Measurements from ENCODE around the gene MYBPH. TPM values are rescaled to one million over a fixed set of nuclear protein-coding genes. Genes with fewer than 3 reads are reported as not detected.

MYBPH gene
- total and polyA plus RNA-seq, 10 of the 15 experiments (the other 5 are each of a cell fraction or from before 2014, with no cell fraction given), result 0.06 to 0.10 TPM; not detected in 8

GRCh38 chr1:203186446-203187303 lies 11.0 kb upstream of the MYBPH start, which contains the start of gene CHI3L1 (continued):
- no peak for TF ChIP-seq REST (IDR thresholded peaks at IDR 0.05; ENCODE audit: low read depth, low read length)
- no peak for TF ChIP-seq SREBF2 (IDR thresholded peaks at IDR 0.05; ENCODE audit: low read length)
- no peak for TF ChIP-seq ZBTB11 (CRISPR knock-in tag; IDR thresholded peaks at IDR 0.05)
- no peak for TF ChIP-seq IRF5 (IDR thresholded peaks at IDR 0.05; ENCODE audit: borderline replicate concordance)
- no peak for TF ChIP-seq POLR2A (IDR thresholded peaks at IDR 0.05; ENCODE audit: low read depth, low read length)
- TF ChIP-seq PAX8 (IDR thresholded peaks at IDR 0.05), result no peak
- TF ChIP-seq STAT3 (IDR thresholded peaks at IDR 0.05; ENCODE audit: low read depth, low read length), result no peak
- no peak for TF ChIP-seq TBL1XR1 (IDR thresholded peaks at IDR 0.05; ENCODE audit: low read depth, low read length)
- TF ChIP-seq IKZF1 (conservative IDR thresholded peaks at IDR 0.05), result no peak
- no peak for TF ChIP-seq RBBP5 (conservative IDR thresholded peaks at IDR 0.05)
- TF ChIP-seq MYB (IDR thresholded peaks at IDR 0.05; ENCODE audit: borderline replicate concordance, low read depth, low read length), result no peak
- TF ChIP-seq IKZF2 (IDR thresholded peaks at IDR 0.05), result no peak
- TF ChIP-seq PML (IDR thresholded peaks at IDR 0.05; ENCODE audit: low read length), result no peak
